HG03457 (cell line): ENCODE results near the gene SLC7A5.
"Not testable (repeated sequence)": the region's sequence is repeated elsewhere in the genome, so short reads cannot be mapped to it uniquely, and the experiment has no call there.

Experiments used
- ATAC-seq: cut with Tn5 transposase; IDR thresholded peaks from one replicate; pipeline ENCODE4 v1.9.1; 2021; ENCODE audit warnings: moderate number of reproducible peaks; ENCODE audit not compliant: unreplicated experiment

SLC7A5 gene

DNA sequence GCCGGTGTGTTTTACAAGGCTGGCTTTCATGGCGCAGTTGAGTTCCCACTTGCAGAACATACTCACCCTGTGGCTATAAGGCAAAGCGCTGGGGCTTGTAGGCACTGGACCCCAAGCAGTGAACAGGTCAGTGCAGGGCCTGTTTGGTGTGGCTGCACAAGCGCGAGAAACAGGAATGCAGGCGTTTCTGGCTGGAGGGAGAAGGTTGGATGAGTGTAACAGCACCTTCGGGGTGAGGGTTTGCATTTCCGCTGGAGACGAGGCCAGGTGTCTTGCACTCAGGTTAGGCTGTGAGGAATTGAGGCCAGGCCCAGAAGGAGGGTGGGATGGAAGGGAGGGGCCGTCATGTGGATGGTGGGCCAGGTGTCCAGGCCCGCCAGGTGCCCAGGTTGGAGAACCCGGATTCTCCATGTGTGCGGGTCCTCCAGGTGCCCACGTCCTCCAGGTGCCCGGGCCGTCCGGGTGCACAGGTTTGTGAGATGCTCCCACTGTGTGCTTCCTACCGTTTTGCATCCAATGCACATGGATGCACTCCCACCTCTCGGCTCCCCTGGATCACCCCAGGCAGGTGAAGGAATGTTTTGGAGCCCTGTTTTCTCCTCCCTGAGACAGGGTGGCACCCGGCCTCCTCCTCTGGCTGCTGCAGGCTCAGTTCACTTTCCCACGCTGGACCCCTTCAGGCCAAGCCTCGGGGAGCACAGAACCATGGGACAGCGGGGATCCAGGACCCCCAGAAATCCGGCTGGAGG, 46.0 kb downstream of the SLC7A5 start:
- ATAC-seq: no peak

DNA sequence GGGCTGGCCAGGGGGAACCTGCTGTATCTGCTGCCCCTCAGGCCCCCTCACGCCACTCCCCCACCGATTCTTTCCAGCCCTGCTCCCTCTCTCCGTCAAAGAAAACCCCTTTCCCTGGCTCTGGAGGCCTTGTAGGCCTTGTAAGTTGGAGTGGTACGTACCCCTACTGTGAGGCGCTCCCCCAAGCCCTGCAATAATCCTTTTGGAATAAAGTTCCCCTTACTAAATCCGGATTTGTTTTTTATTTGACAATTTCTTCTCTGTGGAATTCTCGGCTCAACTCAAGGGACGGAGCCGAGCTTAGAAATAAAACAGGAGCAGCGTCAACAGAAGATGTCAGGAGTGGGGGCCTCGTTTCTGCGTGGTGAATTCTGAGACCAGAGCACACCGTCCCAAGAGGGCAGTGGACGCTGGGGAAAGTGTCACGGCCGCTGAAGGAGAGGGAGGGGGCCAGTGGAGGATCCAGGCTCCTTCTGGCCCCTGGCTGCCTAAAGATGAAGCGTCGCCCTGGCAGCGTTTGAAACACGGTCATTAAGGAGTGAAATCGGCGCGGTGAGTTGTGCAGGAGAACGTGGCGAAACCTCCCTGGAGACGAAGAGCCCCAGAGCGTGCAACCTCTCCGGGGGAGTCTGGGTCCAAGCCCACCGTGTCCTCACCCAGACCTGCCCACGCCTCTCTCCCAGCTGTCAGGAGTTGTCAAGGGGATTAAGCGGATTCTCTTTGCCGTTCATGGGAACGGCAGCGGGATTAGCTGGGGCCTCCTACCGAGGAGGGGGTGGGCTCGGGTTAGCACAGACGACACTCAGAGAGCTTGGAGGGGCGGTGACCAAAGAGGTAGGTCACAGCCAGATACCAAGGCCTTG, 47.0 kb downstream of the SLC7A5 start:
- no peak for ATAC-seq

DNA sequence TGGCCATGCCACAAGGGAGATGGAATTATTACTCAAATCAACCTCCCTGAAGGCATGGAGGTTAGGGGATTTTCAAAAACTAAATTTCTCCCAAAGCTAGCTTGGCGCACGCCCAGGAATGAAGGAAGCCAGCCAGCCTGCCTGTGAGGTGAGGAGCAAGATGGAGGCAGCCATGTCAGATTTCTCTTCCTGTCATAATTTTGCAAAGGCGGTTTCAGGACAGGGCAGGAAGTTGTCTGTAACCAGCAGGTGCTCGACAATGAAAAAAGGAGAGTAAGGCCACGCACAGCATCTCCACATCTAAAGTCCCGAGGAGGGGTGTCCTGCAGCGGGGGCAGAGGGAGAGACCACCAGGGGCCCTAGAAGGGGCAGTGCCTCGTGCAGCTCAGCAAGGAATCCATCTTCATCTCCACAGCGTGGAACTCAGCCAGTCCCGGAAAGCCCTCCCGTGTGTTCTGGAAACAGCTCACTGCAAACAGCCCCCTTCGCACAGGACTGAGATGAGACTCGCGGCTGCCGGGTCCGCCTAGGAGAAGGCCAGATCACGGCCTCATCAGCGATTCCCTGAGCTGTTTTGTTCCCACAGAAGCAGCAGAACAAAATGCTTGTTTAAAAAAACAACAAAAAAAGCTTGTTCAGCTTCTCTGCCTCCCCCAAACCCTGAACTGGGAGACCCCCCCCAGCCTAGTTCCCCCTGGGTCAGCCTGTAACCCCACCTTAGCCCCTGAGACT, 47.8 kb downstream of the SLC7A5 start:
- no peak for ATAC-seq

DNA sequence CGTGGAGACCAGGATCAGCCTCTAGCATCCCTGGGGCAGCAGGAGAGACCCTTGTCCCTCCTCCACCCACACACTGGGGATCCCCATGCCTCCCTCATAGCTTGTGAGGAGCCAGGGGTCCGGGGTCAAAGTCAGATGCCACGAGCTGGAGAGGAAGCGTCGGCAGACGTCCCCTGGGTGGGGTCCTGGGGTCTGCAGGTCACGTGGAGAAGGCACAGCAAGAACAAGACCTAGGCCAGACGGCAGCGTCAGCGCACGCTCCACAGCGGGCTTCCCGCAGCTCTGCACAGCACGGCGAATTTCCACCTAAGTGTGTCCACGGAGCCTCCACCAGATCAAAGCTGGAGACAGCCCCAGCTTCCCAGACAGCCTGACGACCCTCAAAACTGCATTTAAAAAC, 49.3 kb downstream of the SLC7A5 start:
- no peak for ATAC-seq

DNA sequence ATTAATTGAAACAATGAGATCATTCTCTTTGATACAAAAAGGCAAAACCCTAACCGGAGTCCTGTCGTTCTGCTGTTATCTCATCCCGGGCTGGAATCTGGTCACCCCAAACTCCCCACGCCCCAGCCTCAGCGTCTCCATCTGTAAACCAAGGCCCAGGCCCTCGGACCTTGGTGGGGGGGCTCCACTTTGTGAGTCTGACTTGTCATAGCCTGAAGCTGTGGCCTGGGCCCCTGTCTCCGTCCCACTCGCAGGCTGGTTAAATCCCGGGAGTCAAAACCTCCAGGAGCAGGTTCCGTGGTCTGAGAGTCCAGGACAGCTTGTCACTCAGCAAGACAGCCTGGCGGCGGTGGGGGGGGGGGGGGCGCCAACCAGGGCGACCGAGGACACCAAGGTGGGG, 50.0 kb downstream of the SLC7A5 start:
- no peak for ATAC-seq

DNA sequence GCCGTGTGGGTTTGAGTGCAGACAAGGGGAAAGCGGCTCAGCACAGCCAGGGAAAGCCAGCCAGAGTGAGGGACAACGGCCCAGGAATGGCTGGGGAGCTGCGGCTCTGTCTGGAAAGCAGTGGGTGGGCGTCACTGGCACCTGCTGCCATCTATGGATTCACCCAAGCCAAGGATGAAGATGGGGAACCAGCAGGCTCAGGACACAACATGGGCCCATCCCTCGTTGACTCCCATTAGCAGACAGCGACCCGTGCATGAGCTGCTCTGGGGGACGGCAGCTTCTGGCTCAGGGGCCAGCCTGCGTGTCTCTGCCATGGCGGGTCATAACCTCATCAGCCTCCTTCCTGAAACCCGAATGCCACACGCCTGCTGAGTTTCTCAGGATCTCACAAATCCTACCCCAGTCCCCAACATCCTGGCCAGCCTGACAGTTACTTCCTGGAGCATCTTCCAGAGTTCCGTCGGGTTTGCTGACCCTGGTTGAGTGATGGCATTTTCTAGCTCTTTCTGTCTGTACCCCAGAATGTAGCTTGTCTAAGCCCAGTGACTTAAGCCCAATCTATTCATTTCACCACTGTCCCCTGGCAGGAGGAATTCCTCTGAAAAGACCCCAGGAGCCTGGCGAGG, 50.7 kb downstream of the SLC7A5 start:
- no peak for ATAC-seq

DNA sequence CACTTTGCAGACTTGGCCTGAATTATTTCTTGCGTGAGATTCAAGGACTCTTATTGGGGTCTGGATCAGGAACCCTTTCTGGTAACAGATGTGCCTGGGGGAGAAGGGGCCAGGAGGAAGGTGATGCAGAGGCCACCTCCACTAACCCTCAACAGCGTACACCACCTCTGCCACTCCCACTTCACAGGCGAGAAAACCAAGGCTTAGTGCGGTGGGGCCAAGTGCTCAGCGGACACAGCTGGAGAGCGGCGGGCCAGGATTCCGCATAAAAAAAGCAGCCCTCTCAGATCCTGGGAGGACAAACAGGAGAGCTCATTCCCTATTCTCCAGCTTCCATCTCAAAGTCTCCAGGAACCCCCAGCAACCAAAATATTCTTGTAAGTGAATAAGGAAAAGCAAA, 51.4 kb downstream of the SLC7A5 start:
- no peak for ATAC-seq

DNA sequence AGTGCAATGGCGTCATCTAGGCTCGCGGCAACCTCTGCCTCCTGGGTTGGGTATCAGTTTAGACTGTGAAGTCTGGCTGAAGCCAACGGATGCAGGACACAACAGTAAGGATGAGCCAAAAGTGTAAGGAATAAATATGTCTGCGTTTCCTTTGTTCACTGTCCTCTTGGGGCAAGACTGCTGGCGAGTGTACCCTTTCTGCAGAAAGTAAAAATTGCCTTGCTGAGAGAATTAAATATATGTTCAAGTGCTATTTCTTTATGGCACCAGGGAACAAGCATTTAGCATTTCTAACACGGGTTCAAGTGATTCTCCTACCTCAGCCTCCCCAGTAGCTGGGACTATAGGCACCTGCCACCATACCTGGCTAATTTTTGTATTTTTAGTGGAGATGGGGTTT, 51.9 kb downstream of the SLC7A5 start:
- not testable (repeated sequence) for ATAC-seq

DNA sequence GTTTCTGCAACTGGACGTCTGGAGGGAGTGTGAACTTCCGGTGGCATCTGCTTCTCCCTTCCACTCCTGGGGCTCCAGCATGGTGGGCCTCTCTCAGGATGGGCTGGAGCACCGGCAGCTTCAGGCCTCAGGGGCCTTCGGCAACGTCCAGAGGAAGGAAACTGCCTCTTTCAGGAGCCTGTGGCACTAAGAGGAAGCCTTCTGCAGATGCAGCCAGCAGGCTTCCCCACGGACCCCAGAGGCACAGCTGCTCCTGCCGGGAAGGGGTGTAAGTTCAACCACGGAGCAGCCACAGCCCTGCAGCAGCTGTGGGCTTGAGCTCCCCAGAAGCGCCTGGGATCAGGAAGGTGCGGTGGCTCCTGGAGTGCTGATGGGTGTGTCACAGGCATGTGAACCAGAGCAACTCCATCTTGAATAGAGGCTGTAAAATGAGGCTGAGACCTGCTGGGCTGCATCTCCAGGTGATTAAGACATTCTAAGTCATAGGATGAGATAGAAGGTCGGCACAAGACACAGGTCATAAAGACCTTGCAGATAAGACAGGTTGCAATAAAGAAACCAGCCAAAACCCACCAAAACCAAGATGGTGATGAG, 52.7 kb downstream of the SLC7A5 start:
- ATAC-seq: no peak

DNA sequence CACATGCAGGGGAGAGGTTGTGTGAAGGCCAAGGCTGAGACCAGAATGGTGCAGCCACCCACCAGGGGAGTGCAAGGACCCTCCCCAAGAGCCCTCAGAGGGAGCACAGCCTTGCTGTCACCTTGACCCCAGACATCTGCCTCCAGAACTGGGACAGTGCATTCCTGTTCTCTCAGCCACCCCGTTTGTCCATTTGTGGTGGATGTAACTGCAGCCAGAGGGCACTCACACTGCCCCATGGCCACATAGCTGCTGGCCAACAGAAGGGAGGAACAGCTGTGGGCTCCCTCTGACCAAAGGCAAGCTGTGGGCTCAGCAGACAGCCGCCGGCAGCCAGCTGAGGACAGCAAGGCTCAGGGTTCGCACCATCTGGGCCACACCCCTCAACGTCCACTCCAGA, 53.7 kb downstream of the SLC7A5 start:
- no peak for ATAC-seq

DNA sequence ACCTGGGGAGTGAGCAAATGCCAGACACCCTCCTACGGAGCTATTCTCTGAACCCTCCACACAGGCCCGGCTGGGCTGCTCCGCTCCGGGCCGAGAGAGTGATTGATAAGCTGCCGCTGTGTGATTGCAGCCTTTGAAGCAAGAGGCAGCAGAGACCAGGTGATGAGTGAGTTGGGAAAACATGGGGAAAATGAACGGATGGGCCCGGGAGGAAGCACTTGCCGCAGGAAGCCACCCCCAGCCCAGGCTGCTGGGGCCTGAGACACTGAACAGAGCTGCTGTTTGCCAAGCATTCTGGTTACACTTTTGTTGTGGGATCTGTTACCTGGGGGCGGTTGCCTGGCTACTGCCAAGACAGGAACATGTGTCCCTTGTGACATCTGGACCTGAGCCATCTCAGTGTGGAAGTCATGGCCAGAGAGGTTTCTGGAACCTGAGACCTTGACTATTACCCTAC, 57.1 kb downstream of the SLC7A5 start:
- no peak for ATAC-seq

DNA sequence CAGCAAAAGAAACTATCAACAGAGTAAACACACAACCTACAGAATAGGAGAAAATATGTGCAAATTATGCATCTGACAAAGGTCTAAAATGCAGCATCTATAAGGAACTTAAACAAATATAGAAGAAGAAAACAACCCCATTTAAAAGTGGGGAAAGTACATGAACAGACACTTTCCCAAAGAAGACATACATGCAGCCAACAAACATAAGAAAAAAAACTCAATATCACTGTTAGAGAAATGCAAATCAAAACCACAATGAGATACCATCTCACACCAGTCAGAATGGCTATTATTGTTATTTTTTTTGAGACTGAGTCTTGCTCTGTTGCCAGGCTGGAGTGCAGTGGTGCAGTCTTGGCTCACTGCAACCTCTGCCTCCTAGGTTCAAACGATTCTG, 57.9 kb downstream of the SLC7A5 start:
- ATAC-seq: not testable (repeated sequence)

DNA sequence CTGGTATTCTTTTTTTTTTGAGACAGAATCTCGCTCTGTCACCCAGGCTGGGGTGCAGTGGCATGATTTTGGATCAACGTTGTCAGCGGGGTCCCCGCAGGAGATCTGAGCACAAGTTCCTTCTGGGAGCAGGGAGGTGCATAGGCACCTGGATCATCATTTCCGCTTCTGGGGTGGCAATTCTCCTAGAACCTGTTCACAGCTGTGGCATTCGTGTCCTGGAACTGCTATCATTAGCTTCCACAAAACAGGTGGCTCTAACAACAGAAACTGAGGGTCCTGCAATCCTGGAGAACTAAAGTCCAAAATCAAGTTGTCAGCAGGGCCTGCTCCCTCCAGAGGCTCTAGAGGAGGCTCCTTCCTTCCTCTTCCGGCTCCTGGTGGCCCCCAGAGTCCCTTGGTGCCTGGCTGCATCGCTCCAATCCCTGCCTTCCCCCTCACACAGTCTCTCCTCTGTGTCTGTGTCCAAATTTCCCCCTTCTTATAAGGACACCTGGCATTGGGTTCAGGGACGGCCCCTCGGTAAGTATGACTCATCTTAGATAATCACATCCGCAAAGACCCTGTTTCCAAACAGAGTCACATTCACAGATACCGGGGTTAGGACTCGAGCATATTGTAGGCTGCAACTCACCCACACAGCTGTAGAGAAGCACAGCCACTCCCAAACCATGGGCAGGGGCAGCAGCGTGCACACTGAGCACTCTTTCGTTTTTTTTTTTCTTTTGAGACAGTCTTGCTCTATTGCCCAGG, 60.0 kb downstream of the SLC7A5 start:
- peak; percentile 32 for ATAC-seq

DNA sequence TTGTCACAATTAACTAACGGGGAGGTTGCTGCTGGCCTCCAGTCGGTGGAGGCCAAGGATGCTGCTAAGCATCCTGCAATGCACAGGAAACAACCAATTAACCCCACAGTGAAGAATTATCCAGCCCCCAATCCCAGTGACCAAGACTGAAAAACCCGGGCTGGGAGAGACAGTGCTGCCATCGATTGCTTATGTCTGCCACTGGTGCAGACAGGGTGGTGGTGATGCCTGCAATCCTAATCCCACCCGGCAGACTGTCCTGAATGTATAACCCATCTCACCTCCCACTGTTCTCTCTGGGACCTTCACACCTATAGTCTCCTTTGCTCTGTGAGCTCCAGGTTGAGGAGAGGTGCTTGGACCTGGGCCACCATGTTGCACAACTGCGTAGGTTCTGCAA, 61.2 kb downstream of the SLC7A5 start:
- no peak for ATAC-seq

DNA sequence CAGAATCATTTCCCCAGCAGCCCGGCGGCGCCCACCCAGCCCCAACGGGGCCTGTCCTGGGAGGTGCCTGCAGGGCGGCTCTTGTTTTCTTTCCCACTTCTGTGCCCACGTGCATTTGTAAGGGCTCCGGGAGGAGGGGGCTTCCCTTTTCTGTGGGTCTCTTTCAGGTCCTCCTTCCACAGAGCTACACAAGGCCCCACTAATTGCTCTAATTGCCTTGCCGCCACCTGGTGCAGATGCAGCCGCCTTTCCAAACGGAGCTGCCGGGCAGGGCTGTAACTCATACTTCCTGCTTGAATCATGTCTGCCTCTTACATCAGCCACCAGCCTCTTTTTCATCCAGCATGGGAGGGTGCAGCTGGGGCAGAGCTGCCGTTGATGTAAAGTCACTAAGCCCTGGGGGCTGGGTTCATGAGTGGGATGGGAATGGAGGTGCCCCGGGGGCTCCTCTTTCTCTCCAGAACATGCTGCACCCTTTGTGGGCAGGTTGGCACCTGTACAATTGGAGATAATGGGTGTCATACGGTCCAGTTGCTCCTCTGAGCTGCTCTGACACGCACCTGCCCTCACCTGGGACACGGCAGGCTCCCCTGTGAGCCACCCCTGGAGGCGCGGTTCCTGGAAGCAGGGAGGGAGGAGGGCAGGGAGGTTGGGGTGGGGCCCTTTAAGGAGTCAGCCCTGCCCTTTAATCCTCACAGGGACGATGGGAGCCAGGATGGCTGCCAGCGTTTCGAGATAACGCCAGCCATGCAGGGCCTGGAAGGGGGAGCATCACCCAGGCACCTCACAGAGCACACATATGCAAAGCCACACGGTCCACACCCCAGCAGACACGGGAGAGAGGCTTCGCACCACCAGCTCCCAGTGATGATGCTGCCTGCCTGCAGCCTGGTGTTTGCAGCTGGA, 62.4 kb downstream of the SLC7A5 start:
- no peak for ATAC-seq

DNA sequence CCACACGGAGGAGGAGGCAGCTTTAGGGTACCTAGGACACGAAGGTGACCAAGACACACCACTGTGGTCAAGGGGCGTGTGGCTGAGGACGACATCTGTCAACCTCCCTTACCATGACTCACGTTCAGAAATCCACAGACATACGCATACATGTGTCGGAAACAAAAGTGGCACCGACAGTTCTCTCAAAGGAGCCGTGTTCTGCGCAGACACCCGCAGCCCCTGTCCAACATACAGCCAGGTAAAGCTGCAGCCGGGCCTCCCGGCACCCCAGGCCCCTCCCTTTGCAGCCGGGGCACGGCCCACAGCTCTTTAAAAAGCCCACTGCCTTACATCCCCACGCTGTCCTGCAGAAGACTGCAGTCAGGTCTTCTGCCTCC, 63.1 kb downstream of the SLC7A5 start:
- ATAC-seq: no peak

DNA sequence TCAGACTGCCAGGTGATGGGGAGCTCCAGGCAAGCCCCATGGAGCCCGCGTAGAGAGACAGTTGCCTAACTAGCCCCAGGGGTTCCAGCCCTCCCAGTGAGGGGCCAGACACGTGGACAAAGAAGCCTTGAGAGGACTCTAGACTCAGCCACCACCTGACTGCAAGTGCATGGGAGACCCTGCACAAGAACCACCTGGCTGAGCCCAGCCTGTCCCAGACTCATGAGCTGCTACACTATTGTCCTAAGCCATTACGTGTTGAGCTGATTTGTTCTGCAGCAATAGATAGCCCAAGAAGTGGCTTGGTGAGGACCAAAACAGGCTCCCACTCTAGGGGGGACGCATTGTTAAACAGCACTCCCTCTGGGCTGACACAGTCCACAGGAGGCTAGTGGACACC, 65.9 kb downstream of the SLC7A5 start:
- no peak for ATAC-seq

DNA sequence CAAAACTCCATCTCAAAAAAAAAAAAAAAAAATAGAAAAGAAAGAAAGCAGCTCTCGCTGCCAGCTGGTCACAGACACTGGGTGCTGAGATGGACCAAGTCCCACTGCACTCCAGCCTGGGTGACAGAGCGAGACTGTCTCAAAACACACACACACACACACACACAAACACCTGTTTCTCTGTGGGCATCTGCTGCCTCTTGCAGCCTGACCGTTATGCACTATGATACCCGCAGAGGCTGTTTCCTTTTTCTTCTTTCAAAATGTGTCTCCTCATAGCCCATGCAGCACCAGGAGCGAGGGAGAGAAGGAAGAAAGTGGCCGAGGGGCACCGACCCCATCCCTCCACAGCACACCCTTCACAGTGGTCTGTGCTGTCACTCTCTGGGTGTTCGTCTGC, 66.6 kb downstream of the SLC7A5 start:
- no peak for ATAC-seq

DNA sequence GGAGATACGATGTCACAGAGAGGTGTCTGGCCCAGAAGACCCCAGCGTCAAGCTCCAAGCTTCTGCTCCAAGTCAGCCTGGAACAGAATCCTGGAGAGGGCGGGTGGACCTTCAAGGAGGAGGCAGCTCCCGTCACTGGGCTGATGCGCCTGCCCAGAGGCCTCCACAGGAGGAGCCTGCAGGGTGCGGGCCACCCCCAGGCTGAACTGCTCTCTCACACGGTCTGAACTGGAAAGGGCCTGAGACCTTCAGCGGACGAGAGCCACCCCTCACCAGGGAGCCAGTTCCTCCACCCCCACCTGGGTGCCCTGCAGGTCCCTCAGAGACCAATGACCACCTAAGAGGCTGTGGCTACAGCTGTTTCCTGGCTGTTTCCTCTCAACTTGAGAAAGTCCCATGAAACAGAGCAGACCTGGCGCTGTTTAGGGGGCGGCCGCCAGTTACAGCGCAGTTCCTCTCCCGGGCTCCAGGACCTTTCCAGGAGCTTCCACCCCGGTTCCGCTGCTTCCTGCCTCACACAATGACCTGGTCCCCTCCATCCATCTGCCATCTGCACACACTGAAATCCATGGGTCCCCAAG, 67.5 kb downstream of the SLC7A5 start:
- no peak for ATAC-seq
